K562 (cell line): ENCODE results near the gene NRDE2. TPM values are rescaled to one million over a fixed set of nuclear protein-coding genes. Genes with fewer than 3 reads are reported as not detected.

ENCODE experiments used
- ATAC-seq: fragments of 200-7000 bp; cut with Tn5 transposase; 3 replicates; pipeline ENCODE4 v1.9.1; 2020; ENCODE audit warnings: moderate library complexity
- BruUV-seq: library from RNA; stranded (reverse); fragments of 400-500 nt; replicated peaks from 2 replicates; lab custom pipeline; 2021; lab: Mats Ljungman, UMichigan
- CTCF ChIA-PET: fragments of 300-600 bp; formaldehyde crosslinking; extraction: SDS; loops from one replicate; lab custom pipeline; 2021; ENCODE audit warnings: low intra/inter-chr PET ratio; lab: Yijun Ruan, JAX
- POLR2A ChIA-PET: fragments of 300-600, 350-650 bp; sonication (Branson Sonifier 250); formaldehyde crosslinking; extraction: SDS; loops from one replicate; lab custom pipeline; 2021; ENCODE audit warnings: antibody characterized with exemption, inconsistent platforms; lab: Yijun Ruan, JAX
- DNase-seq, 4 experiments: peaks; one replicate each; pipeline versions ENCODE4 v3.0.0 to v3.0.0-alpha.2; 2011 to 2018; ENCODE audit warnings: low spot score in 3 of 4, mixed read lengths in 3 of 4; ENCODE audit errors: extremely low read depth in 1 of 4
- FAIRE-seq: peaks from 2 replicates; lab custom pipeline; 2011; peaks lifted over from hg19 to GRCh38; lab: Jason Lieb, UNC
- H2AFZ ChIP-seq: 2 replicates; pipeline ENCODE4 v1.6.0; 2011; ENCODE audit warnings: low read depth, low read length, control low read depth, inconsistent platforms
- H3K27ac ChIP-seq: fragments of 200-600 bp; 3 replicates; pipeline ENCODE4 v1.8.0; 2011; ENCODE audit warnings: low read depth, mild to moderate bottlenecking, control low read depth, inconsistent platforms, low read length, moderate library complexity, mixed read lengths; ENCODE audit errors: extremely low read depth
- H3K27me3 ChIP-seq, 2 experiments: fragments of 300-600 bp in 1 of 2; 2 replicates in 1 of 2; 3 replicates in 1 of 2; pipeline versions ENCODE4 v1.6.0 to v1.8.0; 2011; ENCODE audit warnings: inconsistent platforms in 2 of 2, low read length in 2 of 2, mild to moderate bottlenecking in 1 of 2, mixed read lengths in 1 of 2, moderate library complexity in 1 of 2; ENCODE audit not compliant: control insufficient read depth in 2 of 2, insufficient read depth in 2 of 2
- H3K36me3 ChIP-seq: fragments of 300-600 bp; 3 replicates; pipeline ENCODE4 v1.8.0; 2011; ENCODE audit warnings: mild to moderate bottlenecking, low read length, inconsistent platforms; ENCODE audit not compliant: control insufficient read depth, insufficient read depth
- H3K4me1 ChIP-seq, 2 experiments: fragments of 200-600 bp in 1 of 2; replicated peaks in 1 of 2; 2 replicates in 1 of 2; 3 replicates in 1 of 2; pipeline versions ENCODE4 v1.5.1 to v1.8.0; 2011; ENCODE audit warnings: inconsistent platforms in 2 of 2, low read length in 2 of 2, mild to moderate bottlenecking in 1 of 2, mixed read lengths in 1 of 2, moderate library complexity in 1 of 2; ENCODE audit not compliant: control insufficient read depth in 2 of 2, insufficient read depth in 2 of 2
- H3K4me2 ChIP-seq: 2 replicates; pipeline ENCODE4 v1.6.1; 2011; ENCODE audit warnings: low read length, control low read depth, inconsistent platforms, mixed read lengths; ENCODE audit not compliant: insufficient read depth
- H3K4me3 ChIP-seq: fragments of 200-600 bp; sonication (generic), shearing (Covaris generic); 2 replicates; pipeline ENCODE4 v1.5.1; 2016; ENCODE audit warnings: control low read depth, inconsistent platforms
- H3K79me2 ChIP-seq: fragments of 200-600 bp; 3 replicates; pipeline ENCODE4 v1.8.0; 2011; ENCODE audit warnings: low read length, inconsistent platforms; ENCODE audit not compliant: control insufficient read depth, insufficient read depth
- H3K9ac ChIP-seq, 2 experiments: 2 replicates each; pipeline versions ENCODE4 v1.6.0 to v1.6.1; 2011; ENCODE audit warnings: low read depth in 2 of 2, low read length in 2 of 2, control low read depth in 1 of 2, inconsistent platforms in 1 of 2, mild to moderate bottlenecking in 1 of 2, mixed read lengths in 1 of 2; ENCODE audit not compliant: insufficient read depth in 1 of 2
- H3K9me1 ChIP-seq: one replicate; pipeline ENCODE4 v1.6.0; 2011; ENCODE audit warnings: inconsistent platforms, mild to moderate bottlenecking, low read length, moderate library complexity; ENCODE audit not compliant: control insufficient read depth, insufficient read depth
- H3K9me3 ChIP-seq: replicated peaks from 2 replicates; pipeline ENCODE4 v1.5.1; 2011; ENCODE audit warnings: low read depth, low read length, inconsistent platforms; ENCODE audit not compliant: control insufficient read depth, insufficient read depth
- H4K20me1 ChIP-seq: replicated peaks from 2 replicates; pipeline ENCODE4 v1.6.1; 2011; ENCODE audit warnings: low read length, inconsistent platforms, mixed read lengths; ENCODE audit not compliant: control insufficient read depth, insufficient read depth
- CBFA2T2 ChIP-seq: fragments of 450-650 bp; conservative IDR thresholded peaks from 2 replicates; pipeline ENCODE4 v1.6.1; 2017; ENCODE audit warnings: mild to moderate bottlenecking
- CLOCK ChIP-seq: fragments of 250-450 bp; sonication (Bioruptor Pico); IDR thresholded peaks from 2 replicates; pipeline ENCODE4 v1.4.0; 2020; ENCODE audit warnings: mild to moderate bottlenecking, moderate library complexity, borderline replicate concordance
- E2F3 ChIP-seq: fragments of 250-450 bp; sonication (Bioruptor Pico); IDR thresholded peaks from 2 replicates; pipeline ENCODE4 v1.4.0; 2020; ENCODE audit warnings: mild to moderate bottlenecking
- HOXB6 ChIP-seq: fragments of 250-450 bp; sonication (Bioruptor Pico); IDR thresholded peaks from 2 replicates; pipeline ENCODE4 v1.5.1; 2022; ENCODE audit warnings: mild to moderate bottlenecking, borderline replicate concordance
- L3MBTL2 ChIP-seq: fragments of 450-650 bp; IDR thresholded peaks from 2 replicates; pipeline ENCODE4 v1.6.1; 2016; ENCODE audit warnings: mild to moderate bottlenecking, moderate library complexity
- MAFF ChIP-seq: IDR thresholded peaks from 2 replicates; pipeline ENCODE4 v1.6.1; 2012; ENCODE audit warnings: low read length, improper control_type of control experiment
- ZNF444 ChIP-seq: fragments of 250-450 bp; sonication (Bioruptor Pico); IDR thresholded peaks from 2 replicates; pipeline ENCODE4 v1.4.0; 2020; ENCODE audit warnings: mild to moderate bottlenecking, moderate library complexity
- WGBS: fragments of 100-300 bp; shearing (Covaris generic); methylation state at CpG from one replicate; pipeline ENCODE4 v1.1.6; 2016; ENCODE audit warnings: low coverage, mixed read lengths; ENCODE audit not compliant: insufficient coverage; ENCODE audit errors: missing lambda C conversion rate; 5-methylcytosine and 5-hydroxymethylcytosine counted together
- in situ Hi-C: fragments of 300-500 bp; cut with MboI; formaldehyde crosslinking; loops from 4 replicates; pipeline ENCODE4 v1.15.0; 2018; ENCODE audit warnings: inconsistent platforms, mixed read lengths
- intact Hi-C: fragments of 100-400 bp; cut with micrococcal nuclease; formaldehyde crosslinking; loops from 2 replicates; pipeline ENCODE4 v1.14.2; 2022
- polyA plus RNA-seq, 8 experiments: library from polyadenylated mRNA; depleted of rRNA in 4 of 8; stranded (reverse) in 5 of 8; unstranded in 3 of 8; fragments of >200 nt; fragmentation: Nextera tagmentation in 2 of 8; fragmentation: Illumina TruSeq in 1 of 8; extraction: Ambion mirVana in 2 of 8; extraction: Trizol in 1 of 8; gene quantifications; 2 replicates each; pipeline versions ENCODE4 v1.2.1 to v1.2.3, GENCODE V29; 2011 to 2014; ENCODE audit warnings: inconsistent platforms in 1 of 8, missing spikeins in 1 of 8
- total RNA-seq, 7 experiments: library from RNA; depleted of rRNA in 6 of 7; stranded (reverse); fragments of >200 nt in 6 of 7; fragmentation: Illumina TruSeq in 2 of 7; extraction: Trizol in 2 of 7; gene quantifications; 2 replicates each; pipeline versions ENCODE4 v1.2.1 to v1.2.3, GENCODE V29; 2011 to 2021; ENCODE audit warnings: low replicate concordance in 1 of 7
- TF ChIP-seq, protein P1 (sequence below): sonication (generic); formaldehyde crosslinking; IDR thresholded peaks from 2 replicates; pipeline ENCODE4 v1.8.0; 2022; ENCODE audit warnings: mild to moderate bottlenecking, missing genetic modification reagents

Gene NRDE2
- total and polyA plus RNA-seq, 9 of the 15 experiments (the other 6 are each of a cell fraction or from before 2014, with no cell fraction given): 3.3 to 15.0 (median 8.4) TPM

DNA sequence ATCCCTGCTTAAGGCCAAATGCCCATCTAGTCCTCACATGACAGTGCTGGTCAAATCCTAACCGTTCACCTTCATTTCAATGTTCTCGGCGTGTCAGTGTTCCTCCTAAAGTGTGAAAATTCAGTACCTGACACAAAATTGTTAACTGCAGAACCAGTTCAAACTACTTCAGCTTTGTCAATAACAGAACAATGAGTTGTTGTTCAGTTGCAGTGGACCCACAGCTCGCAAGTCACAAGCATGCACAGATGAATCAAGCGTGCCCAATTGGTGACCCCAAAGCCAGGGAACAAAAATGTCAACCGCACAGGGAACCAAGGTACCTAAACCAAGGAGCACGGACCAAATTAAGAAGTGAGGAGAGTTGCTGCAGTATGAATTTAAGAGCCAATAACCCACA, 23.2 kb downstream of the NRDE2 start:
- no peak overlapping the region for H3K4me3 ChIP-seq
- no peaks in the 10 kb centered on the region for H3K9me3 ChIP-seq
- FAIRE-seq (no peak), DNase-seq (no peak), ATAC-seq (no peak)
- H3K9me1 ChIP-seq: no peaks in the 10 kb centered on the region
- ChIA-PET CTCF (no interaction called here), POLR2A (no interaction called here)
- H3K4me1 ChIP-seq: no peaks in the 10 kb centered on the region
- BruUV-seq: no TSS peak
- intact Hi-C loops (no loop called here), in situ Hi-C loops (no loop called here)
- H4K20me1 ChIP-seq: no peaks in the 10 kb centered on the region
- no peak overlapping the region for H2AFZ ChIP-seq
- H3K27ac ChIP-seq: no peak overlapping the region
- no peaks in the 10 kb centered on the region for H3K79me2 ChIP-seq
- no peak overlapping the region for H3K9ac ChIP-seq
- WGBS: 91% methylated on average over 6 of the region's 7 CpGs
- H3K27me3 ChIP-seq: no peaks in the 10 kb centered on the region
- H3K4me2 ChIP-seq: no peak overlapping the region
- peaks cover 54% of the 10 kb centered on the region for H3K36me3 ChIP-seq
- TF ChIP-seq HOXB6 (CRISPR knock-in tag) (no peak), L3MBTL2 (no peak), CBFA2T2 (no peak), CLOCK (CRISPR knock-in tag) (no peak), ZNF444 (CRISPR knock-in tag) (no peak), MAFF (no peak), E2F3 (CRISPR knock-in tag) (no peak)
- TF ChIP-seq, protein P1, sequence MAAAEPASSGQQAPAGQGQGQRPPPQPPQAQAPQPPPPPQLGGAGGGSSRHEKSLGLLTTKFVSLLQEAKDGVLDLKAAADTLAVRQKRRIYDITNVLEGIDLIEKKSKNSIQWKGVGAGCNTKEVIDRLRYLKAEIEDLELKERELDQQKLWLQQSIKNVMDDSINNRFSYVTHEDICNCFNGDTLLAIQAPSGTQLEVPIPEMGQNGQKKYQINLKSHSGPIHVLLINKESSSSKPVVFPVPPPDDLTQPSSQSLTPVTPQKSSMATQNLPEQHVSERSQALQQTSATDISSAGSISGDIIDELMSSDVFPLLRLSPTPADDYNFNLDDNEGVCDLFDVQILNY (CRISPR knock-in tag): no peak
